ENCODE results near the gene ME2.

DNA sequence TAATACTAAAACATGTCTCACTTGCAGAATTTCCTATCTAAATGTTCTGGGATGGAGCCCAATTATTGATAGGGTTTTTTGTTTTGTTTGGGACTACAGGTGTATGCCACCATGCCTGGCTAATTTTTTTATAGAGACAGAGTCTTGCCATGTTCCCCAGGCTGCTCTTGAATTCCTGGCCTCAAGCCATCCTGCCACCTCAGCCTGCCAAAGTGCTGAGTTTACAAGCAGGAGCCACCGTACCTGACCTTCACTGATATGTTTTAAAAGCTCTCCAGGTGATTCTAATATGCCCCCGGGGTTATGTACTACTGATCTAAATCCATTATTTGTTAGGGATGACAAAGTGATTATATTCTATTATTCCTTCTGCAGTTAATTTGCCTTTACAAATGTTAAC lies 91.1 kb downstream of the ME2 start:
- TF ChIP-seq POLR2AphosphoS5 (IDR thresholded peaks at IDR 0.05; ENCODE audit: low read depth, low read length) (no peak), POLR2A (IDR thresholded peaks at IDR 0.05; ENCODE audit: low read depth, low read length) (no peak), TAF1 (IDR thresholded peaks at IDR 0.05; ENCODE audit: low read depth, low read length) (no peak), SPI1 (IDR thresholded peaks at IDR 0.05; ENCODE audit: low read depth, low read length) (no peak)

All from GM12891 (cell line).